ENCODE results near the gene SOX4. TPM values are rescaled to one million over a fixed set of nuclear protein-coding genes. Genes with fewer than 3 reads are reported as not detected.

Gene SOX4
- total RNA-seq, 4 donors from 2014 or later = 10.9 to 16.7 (median 15.8) TPM

DNA sequence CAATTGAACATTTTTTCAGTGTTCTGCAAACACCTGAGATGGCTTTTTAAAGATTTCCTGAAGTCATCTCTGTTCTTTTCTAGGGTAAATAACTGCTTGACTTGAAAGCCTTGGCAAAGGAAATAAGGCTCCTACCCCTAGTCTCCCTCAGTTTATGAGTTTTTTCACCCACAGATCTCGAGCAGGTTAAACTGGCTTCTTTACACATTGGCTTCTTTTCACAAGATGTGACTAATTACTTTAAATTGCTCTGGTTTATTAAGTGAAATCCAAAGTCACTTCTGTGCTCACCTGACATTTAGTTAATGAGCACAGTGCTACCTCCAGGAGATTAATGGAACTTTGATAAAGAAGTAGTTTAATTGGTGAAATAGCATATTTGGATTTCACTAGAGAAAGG lies 33.2 kb downstream of the SOX4 start:
- no peak overlapping the region for H3K4me3 ChIP-seq
- no peaks in the 10 kb centered on the region for H3K4me1 ChIP-seq
- no peaks in the 10 kb centered on the region for H3K27me3 ChIP-seq
- H3K36me3 ChIP-seq = no peaks in the 10 kb centered on the region
- H3K9me3 ChIP-seq = no peaks in the 10 kb centered on the region
- 38% methylated on average over 1 of the region's 1 CpG for WGBS
- TF ChIP-seq, protein P1, sequence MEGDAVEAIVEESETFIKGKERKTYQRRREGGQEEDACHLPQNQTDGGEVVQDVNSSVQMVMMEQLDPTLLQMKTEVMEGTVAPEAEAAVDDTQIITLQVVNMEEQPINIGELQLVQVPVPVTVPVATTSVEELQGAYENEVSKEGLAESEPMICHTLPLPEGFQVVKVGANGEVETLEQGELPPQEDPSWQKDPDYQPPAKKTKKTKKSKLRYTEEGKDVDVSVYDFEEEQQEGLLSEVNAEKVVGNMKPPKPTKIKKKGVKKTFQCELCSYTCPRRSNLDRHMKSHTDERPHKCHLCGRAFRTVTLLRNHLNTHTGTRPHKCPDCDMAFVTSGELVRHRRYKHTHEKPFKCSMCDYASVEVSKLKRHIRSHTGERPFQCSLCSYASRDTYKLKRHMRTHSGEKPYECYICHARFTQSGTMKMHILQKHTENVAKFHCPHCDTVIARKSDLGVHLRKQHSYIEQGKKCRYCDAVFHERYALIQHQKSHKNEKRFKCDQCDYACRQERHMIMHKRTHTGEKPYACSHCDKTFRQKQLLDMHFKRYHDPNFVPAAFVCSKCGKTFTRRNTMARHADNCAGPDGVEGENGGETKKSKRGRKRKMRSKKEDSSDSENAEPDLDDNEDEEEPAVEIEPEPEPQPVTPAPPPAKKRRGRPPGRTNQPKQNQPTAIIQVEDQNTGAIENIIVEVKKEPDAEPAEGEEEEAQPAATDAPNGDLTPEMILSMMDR (IDR thresholded peaks at IDR 0.05) = no peak
- TF ChIP-seq POLR2A (IDR thresholded peaks at IDR 0.05) (no peak), EP300 (IDR thresholded peaks at IDR 0.05) (no peak), POLR2AphosphoS5 (IDR thresholded peaks at IDR 0.05) (no peak)
- no peak overlapping the region for H3K27ac ChIP-seq
- DNase-seq (ENCODE audit: low spot score in 2 of 2) = no peak

DNA sequence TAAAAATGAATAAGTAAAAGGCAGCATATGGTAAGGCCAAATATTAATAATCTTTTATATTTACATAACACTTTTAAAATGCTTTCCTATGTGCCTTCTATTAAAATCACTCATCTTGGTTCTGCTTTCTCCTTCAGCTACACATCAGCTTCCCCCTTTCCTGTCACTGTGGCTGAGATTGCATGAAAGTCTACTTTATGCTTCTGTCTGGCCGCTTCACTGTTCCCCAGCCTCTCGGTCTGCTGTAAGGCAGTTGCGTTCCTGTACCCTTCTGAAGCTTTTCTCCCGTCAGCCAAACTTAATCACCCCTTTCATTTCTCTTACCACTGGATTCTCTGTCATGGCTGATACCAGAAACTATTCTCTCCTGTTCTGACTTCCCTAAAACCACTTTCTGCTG lies 34.6 kb downstream of the SOX4 start:
- Histone ChIP-seq H3K9me3 (no peaks in the 10 kb centered on the region), H3K27me3 (no peaks in the 10 kb centered on the region), H3K4me3 (no peak overlapping the region), H3K4me1 (no peaks in the 10 kb centered on the region), H3K27ac (no peak overlapping the region), H3K36me3 (no peaks in the 10 kb centered on the region)
- no peak for DNase-seq (ENCODE audit: low spot score in 2 of 2)
- WGBS = 77% methylated on average over 4 of the region's 4 CpGs
- TF ChIP-seq POLR2AphosphoS5 (IDR thresholded peaks at IDR 0.05) (no peak), POLR2A (IDR thresholded peaks at IDR 0.05) (no peak), EP300 (IDR thresholded peaks at IDR 0.05) (no peak)
- TF ChIP-seq, protein P1 (IDR thresholded peaks at IDR 0.05) = no peak

DNA sequence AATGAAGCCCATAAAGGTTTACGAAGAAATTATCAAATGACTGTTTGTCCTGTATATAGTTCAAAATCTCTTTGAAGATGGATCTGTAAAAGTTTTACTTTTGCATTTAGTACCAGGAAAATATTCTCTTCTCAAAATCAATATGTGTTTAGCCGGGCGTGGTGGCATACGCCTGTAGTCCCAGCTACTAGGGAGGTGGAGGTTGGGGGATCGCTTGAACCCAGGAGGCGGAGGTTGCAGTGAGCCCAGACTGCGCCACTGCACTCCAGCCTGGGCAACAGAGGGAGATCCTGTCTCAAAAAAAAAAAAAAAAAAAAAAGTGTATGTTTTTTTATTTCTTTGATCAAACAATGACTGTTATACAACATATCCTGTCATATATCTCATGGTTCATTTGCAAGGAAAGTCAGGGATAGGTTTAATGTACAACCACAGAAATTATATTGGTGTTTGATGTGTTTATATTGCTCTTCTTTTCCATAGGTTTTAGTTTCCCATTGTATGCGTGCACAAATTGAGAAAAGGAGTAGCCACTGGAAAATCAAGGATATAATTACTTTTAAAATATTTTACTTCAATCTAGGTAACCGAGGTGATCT lies 40.1 kb downstream of the SOX4 start:
- H3K27me3 ChIP-seq = no peaks in the 10 kb centered on the region
- no peak overlapping the region for H3K4me3 ChIP-seq
- H3K9me3 ChIP-seq = no peaks in the 10 kb centered on the region
- no peak for TF ChIP-seq POLR2AphosphoS5 (IDR thresholded peaks at IDR 0.05)
- TF ChIP-seq POLR2A (IDR thresholded peaks at IDR 0.05) = no peak
- 92% methylated on average over 9 of the region's 9 CpGs for WGBS
- H3K4me1 ChIP-seq = no peaks in the 10 kb centered on the region
- H3K27ac ChIP-seq = no peak overlapping the region
- no peaks in the 10 kb centered on the region for H3K36me3 ChIP-seq
- DNase-seq (ENCODE audit: low spot score in 2 of 2) = no peak

DNA sequence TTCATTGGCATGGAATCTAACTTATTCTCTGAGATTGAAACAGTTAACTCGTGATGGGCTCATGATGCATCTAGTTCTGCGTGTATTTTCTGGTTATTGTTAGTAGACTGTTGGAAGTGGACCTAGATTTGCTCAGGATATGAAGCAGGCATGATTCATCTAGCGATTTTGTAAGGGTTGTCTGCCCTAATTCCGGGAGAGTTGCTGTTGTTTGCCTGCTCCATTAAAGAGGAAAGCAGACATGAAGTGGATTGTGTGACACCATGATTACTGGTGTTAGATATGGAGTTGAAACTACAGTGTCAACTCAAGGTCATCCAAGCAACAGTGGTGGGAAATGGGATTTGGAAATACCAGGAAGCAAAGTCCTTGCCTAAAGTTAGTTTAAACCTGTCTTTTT lies 41.0 kb downstream of the SOX4 start:
- no peak for DNase-seq (ENCODE audit: low spot score in 2 of 2)
- 49% methylated on average over 4 of the region's 4 CpGs for WGBS
- H3K27ac ChIP-seq = no peak overlapping the region
- no peaks in the 10 kb centered on the region for H3K9me3 ChIP-seq
- no peak overlapping the region for H3K4me3 ChIP-seq
- TF ChIP-seq, protein P1 (IDR thresholded peaks at IDR 0.05) = no peak
- TF ChIP-seq POLR2AphosphoS5 (IDR thresholded peaks at IDR 0.05) (no peak), POLR2A (IDR thresholded peaks at IDR 0.05) (no peak), EP300 (IDR thresholded peaks at IDR 0.05) (no peak)
- no peaks in the 10 kb centered on the region for H3K4me1 ChIP-seq
- no peaks in the 10 kb centered on the region for H3K36me3 ChIP-seq
- H3K27me3 ChIP-seq = no peaks in the 10 kb centered on the region

DNA sequence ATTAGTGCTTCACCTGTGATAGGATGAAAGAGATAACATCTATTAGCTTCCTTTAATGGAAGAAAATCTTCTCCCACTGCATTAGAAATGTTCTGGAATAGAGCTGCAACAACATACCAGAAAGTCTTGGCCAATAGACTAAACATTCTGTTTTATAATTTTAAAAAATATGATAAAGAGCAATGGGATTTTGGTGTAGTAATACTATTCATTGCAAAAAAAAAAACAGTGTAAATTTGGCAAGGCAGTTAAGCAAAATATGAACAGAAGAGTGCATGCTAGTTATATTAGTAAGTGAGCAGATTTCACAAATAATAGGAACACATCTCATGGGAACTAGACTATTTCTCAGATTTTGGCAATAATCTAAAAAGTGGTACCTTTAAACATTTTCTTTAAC lies 43.3 kb downstream of the SOX4 start:
- Histone ChIP-seq H3K9me3 (no peaks in the 10 kb centered on the region), H3K4me3 (no peak overlapping the region), H3K27me3 (no peaks in the 10 kb centered on the region), H3K27ac (no peak overlapping the region), H3K36me3 (no peaks in the 10 kb centered on the region), H3K4me1 (no peaks in the 10 kb centered on the region)
- TF ChIP-seq POLR2AphosphoS5 (IDR thresholded peaks at IDR 0.05) (no peak), EP300 (IDR thresholded peaks at IDR 0.05) (no peak), POLR2A (IDR thresholded peaks at IDR 0.05) (no peak)
- TF ChIP-seq, protein P1 (IDR thresholded peaks at IDR 0.05) = no peak
- no peak for DNase-seq (ENCODE audit: low spot score in 2 of 2)

DNA sequence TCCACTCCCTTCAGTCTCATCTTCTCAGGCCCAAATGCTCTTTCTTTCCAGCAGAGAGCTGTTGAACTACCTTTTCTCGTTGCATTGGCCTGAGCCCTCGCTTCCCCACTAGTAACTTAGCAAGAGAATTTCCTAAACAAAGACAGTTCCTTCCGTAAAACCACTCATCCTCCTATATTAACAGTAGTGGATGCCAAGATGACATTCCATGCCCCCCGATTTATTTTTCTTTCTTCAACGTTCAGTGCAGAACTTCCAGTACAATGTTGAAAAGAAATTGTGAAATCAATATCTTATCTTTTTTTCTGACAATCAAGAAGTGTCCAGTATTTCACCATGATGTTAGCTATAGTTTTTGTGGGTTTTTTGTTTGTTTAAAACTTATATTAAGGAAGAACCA lies 45.8 kb downstream of the SOX4 start:
- H3K27me3 ChIP-seq = no peaks in the 10 kb centered on the region
- no peak overlapping the region for H3K27ac ChIP-seq
- 83% methylated on average over 5 of the region's 5 CpGs for WGBS
- H3K4me3 ChIP-seq = no peak overlapping the region
- no peaks in the 10 kb centered on the region for H3K36me3 ChIP-seq
- no peaks in the 10 kb centered on the region for H3K9me3 ChIP-seq
- TF ChIP-seq, protein P1 (IDR thresholded peaks at IDR 0.05) = no peak
- no peak for TF ChIP-seq EP300 (IDR thresholded peaks at IDR 0.05)
- DNase-seq (ENCODE audit: low spot score in 2 of 2) = no peak
- H3K4me1 ChIP-seq = no peaks in the 10 kb centered on the region
